ENCODE data around the gene EME1.

- TF ChIP-seq GATA3 (IDR thresholded peaks at IDR 0.05; ENCODE audit: low read depth, low read length): no peak
- no peak for TF ChIP-seq GATA2 (IDR thresholded peaks at IDR 0.05; ENCODE audit: low read depth, low read length)
Observed at GRCh38 chr17:50428831-50429424, 55.9 kb downstream of the EME1 start.
